Heart left ventricle (tissue), 13 donors: Measurements from ENCODE around the gene ASIC4.

Experiments used
- CTCF ChIP-seq, 12 donors: fragments of 200-600 bp; sonication (generic) in 4 of 12; IDR thresholded peaks; one replicate each; pipeline versions ENCODE4 v1.5.0 to v1.8.0; 2018 to 2022; ENCODE audit warnings: antibody characterized with exemption in 12 of 12, mild to moderate bottlenecking in 5 of 12
- POLR2A ChIP-seq, 2 donors: fragments of 450-650 bp; IDR thresholded peaks; one replicate each; pipeline ENCODE4 v1.6.1; 2017; ENCODE audit warnings: antibody characterized with exemption in 2 of 2, mild to moderate bottlenecking in 2 of 2, moderate library complexity in 2 of 2
- donor health status: ischemic (EF 13 %, LVEDD 7.1; RV severe dilation, severe dysfunction).
- donor health status: DM: no; HTN: yes; CAD: no.
- donor health status: DM: no; HTN: no; CAD: no.
- donor health status: ischemic (EF 25% LVEDD 6.9; RV normal size, moderate dysfunction).
- donor health status: ischemic (EF 25% LVEDD 5.7; RV mildly dilated, moderate dysfunction).
- donor health status: ischemic (EF 35%, LVEDD 5.7; RV mildly dilated, moderate dysfunction).
- donor health status: nonischemic (EF 11% LVEDD 7.7; RV severe dilation, severe dysfunction).
- donor health status: DM: yes; HTN: yes; CAD: no.
- donor health status: PGD.
- donor health status: ischemic (EF 29% LVEDD 5.4; RV normal size, mild dysfunction).
- donor health status: nonischemic (EF 23%, LVEDD 6.1; RV moderate dilation, normal function).

GRCh38 chr2:219496247-219496824 is 17.9 kb upstream of the ASIC4 start:
- TF ChIP-seq POLR2A (IDR thresholded peaks at IDR 0.05) (no peak), CTCF (IDR thresholded peaks at IDR 0.05) (no peak)
